ENCODE measurements around the gene MAFG. TPM values are rescaled to one million over a fixed set of nuclear protein-coding genes. Genes with fewer than 3 reads are reported as not detected.
A peak's percentile ranks its signal among the peaks of the same experiment; 100 is the strongest.

Gene MAFG
- total RNA-seq, 4 donors from 2014 or later: 37.1 to 65.5 (median 51.9) TPM

- H3K27me3 ChIP-seq: peaks cover 0 to 3% (median 0%) of the 10 kb centered on the region in 3 donors
- no peak for TF ChIP-seq POLR2A (IDR thresholded peaks at IDR 0.05)
- TF ChIP-seq CTCF (IDR thresholded peaks at IDR 0.05 in 4 of 5, conservative IDR thresholded peaks at IDR 0.05 in 1 of 5): no peak
- in situ Hi-C loops (cut with MboI; ENCODE audit: low sequenced_read_pairs in 4 of 4): no loop called here
Measured at GRCh38 chr17:81968850-81969812, 41.6 kb upstream of the MAFG start.

GRCh38 chr17:81968396-81968745 is 40.8 kb upstream of the MAFG start:
- Histone ChIP-seq H3K4me1 (peaks cover 7 to 14% of the 10 kb centered on the region in 2 donors), H3K27me3 (peaks cover 0 to 3% (median 0%) of the 10 kb centered on the region in 3 donors), H3K9me3 (no peaks in the 10 kb centered on the region), H3K4me3 (peak overlapping the region in 3 of 4 donors; percentile 11 to 42 (median 38)), H3K27ac (peak overlapping the region in 3 of 4 donors; percentile 59 to 82 (median 69)), H3K36me3 (no peaks in the 10 kb centered on the region)
- TF ChIP-seq CTCF (IDR thresholded peaks at IDR 0.05 in 4 of 5, conservative IDR thresholded peaks at IDR 0.05 in 1 of 5) (no peak), POLR2A (IDR thresholded peaks at IDR 0.05) (no peak)
- ATAC-seq: no peak
- in situ Hi-C loops (cut with MboI; ENCODE audit: low sequenced_read_pairs in 4 of 4) (no loop called here), intact Hi-C loops (cut with DNase I; ENCODE audit: low total_unique reads) (loop anchor here (1.0 kb wide), 1 partner anchor 35 kb away; no protein-coding TSS in a partner anchor)
- DNase-seq: no peak

More at GRCh38 chr17:81968850-81969812, 41.6 kb upstream of the MAFG start:
- H3K36me3 ChIP-seq: no peaks in the 10 kb centered on the region
- peaks cover 7 to 14% of the 10 kb centered on the region in 2 donors for H3K4me1 ChIP-seq
- intact Hi-C loops (cut with DNase I; ENCODE audit: low total_unique reads): loop anchor here (1.0 kb wide), 1 partner anchor 34 kb away; no protein-coding TSS in a partner anchor
- DNase-seq (no peak), ATAC-seq (no peak)
- no peak overlapping the region for H3K27ac ChIP-seq
- H3K9me3 ChIP-seq: no peaks in the 10 kb centered on the region
- H3K4me3 ChIP-seq: no peak overlapping the region

- TF ChIP-seq POLR2A (IDR thresholded peaks at IDR 0.05) (peak; percentile 14 to 22), CTCF (IDR thresholded peaks at IDR 0.05 in 4 of 5, conservative IDR thresholded peaks at IDR 0.05 in 1 of 5) (no peak)
- Histone ChIP-seq H3K4me1 (peaks cover 7 to 19% of the 10 kb centered on the region in 2 donors), H3K9me3 (no peaks in the 10 kb centered on the region), H3K36me3 (no peaks in the 10 kb centered on the region), H3K4me3 (peak overlapping the region; percentile 11 to 51 (median 40)), H3K27ac (peak overlapping the region in 3 of 4 donors; percentile 59 to 82 (median 69)), H3K27me3 (peaks cover 0 to 3% (median 0%) of the 10 kb centered on the region in 3 donors)
- DNase-seq (peak; percentile 55 to 78), ATAC-seq (peak; percentile 79 to 82)
- intact Hi-C loops (cut with DNase I; ENCODE audit: low total_unique reads) (loop anchor here (1.0 kb wide), 1 partner anchor 36 kb away; no protein-coding TSS in a partner anchor), in situ Hi-C loops (cut with MboI; ENCODE audit: low sequenced_read_pairs in 4 of 4) (no loop called here)
Measured at GRCh38 chr17:81967533-81968395, 40.2 kb upstream of the MAFG start.

GRCh38 chr17:81967244-81967532 is 39.7 kb upstream of the MAFG start:
- Histone ChIP-seq H3K4me1 (peaks cover 13 to 25% of the 10 kb centered on the region in 2 donors), H3K27ac (peak overlapping the region in 3 of 4 donors; percentile 59 to 82 (median 69)), H3K4me3 (no peak overlapping the region), H3K36me3 (no peaks in the 10 kb centered on the region), H3K9me3 (no peaks in the 10 kb centered on the region), H3K27me3 (peaks cover 0 to 3% (median under 1%) of the 10 kb centered on the region in 3 donors)
- TF ChIP-seq CTCF (IDR thresholded peaks at IDR 0.05 in 4 of 5, conservative IDR thresholded peaks at IDR 0.05 in 1 of 5): no peak
- no peak for TF ChIP-seq POLR2A (IDR thresholded peaks at IDR 0.05)
- intact Hi-C loops (cut with DNase I; ENCODE audit: low total_unique reads) (no loop called here), in situ Hi-C loops (cut with MboI; ENCODE audit: low sequenced_read_pairs in 4 of 4) (no loop called here)
- ATAC-seq (no peak), DNase-seq (no peak)

All from gastrocnemius medialis (tissue), 4 donors.